ENCODE measurements around the gene SBF2. TPM values are rescaled to one million over a fixed set of nuclear protein-coding genes. Genes with fewer than 3 reads are reported as not detected.

Gene SBF2
- polyA plus RNA-seq, 1 donor (not counting 4 experiments of a cell fraction or from before 2014, with no cell fraction given) = 24.5 TPM

- no peak overlapping the region for H3K27ac ChIP-seq (ENCODE audit: control insufficient read depth, insufficient read depth, low read length)
- dilution Hi-C loops (cut with MboI; ENCODE audit: extremely low pct_ligation_motif_present, low sequenced_read_pairs) = no loop called here
These were observed 26.9 kb upstream of the SBF2 start for GRCh38 chr11:10320736-10321465.

GRCh38 chr11:10319702-10320558 is 25.9 kb upstream of the SBF2 start:
- no peaks in the 10 kb centered on the region for H3K36me3 ChIP-seq (ENCODE audit: control insufficient read depth in 2 of 2, extremely low read depth in 1 of 2, insufficient read depth in 2 of 2, low read length in 2 of 2)
- dilution Hi-C loops (cut with MboI; ENCODE audit: extremely low pct_ligation_motif_present, low sequenced_read_pairs) = no loop called here
- H4K20me1 ChIP-seq (ENCODE audit: control insufficient read depth, extremely low read depth, insufficient read depth, low read length) = no peaks in the 10 kb centered on the region
- TF ChIP-seq CTCF (optimal IDR thresholded peaks at IDR 0.05 in 1 of 3, IDR thresholded peaks at IDR 0.05 in 1 of 3, conservative IDR thresholded peaks at IDR 0.05 in 1 of 3; ENCODE audit: extremely low read depth in 1 of 3, insufficient read depth in 2 of 3, low read length in 3 of 3) = no peak
- TF ChIP-seq EZH2 (IDR thresholded peaks at IDR 0.05; ENCODE audit: low read length) = no peak
- H3K27me3 ChIP-seq (ENCODE audit: control insufficient read depth, extremely low read depth, insufficient read depth, low read length) = no peaks in the 10 kb centered on the region
- no peaks in the 10 kb centered on the region for H3K9me3 ChIP-seq (ENCODE audit: control insufficient read depth, low read depth, low read length)
- H3K9ac ChIP-seq (ENCODE audit: control insufficient read depth, extremely low read depth, insufficient read depth, low read length) = no peak overlapping the region
- no peak overlapping the region for H3K4me2 ChIP-seq (ENCODE audit: control insufficient read depth, extremely low read depth, insufficient read depth, low read depth, low read length)
- H3K4me3 ChIP-seq (ENCODE audit: control insufficient read depth in 2 of 3, extremely low read depth in 1 of 3, insufficient read depth in 2 of 3, low read depth in 1 of 3, low read length in 3 of 3) = no peak overlapping the region
- H3K79me2 ChIP-seq (ENCODE audit: control insufficient read depth, insufficient read depth, low read length) = no peaks in the 10 kb centered on the region
- H3K9me1 ChIP-seq (ENCODE audit: control insufficient read depth, extremely low read depth, insufficient read depth, low read length) = no peaks in the 10 kb centered on the region
- FAIRE-seq (no peak), DNase-seq (ENCODE audit: low read depth, low spot score) (no peak)
- no peak overlapping the region for H2AFZ ChIP-seq (ENCODE audit: control insufficient read depth, low read length)
- H3K27ac ChIP-seq (ENCODE audit: control insufficient read depth, insufficient read depth, low read length) = no peak overlapping the region
- H3K4me1 ChIP-seq (ENCODE audit: control insufficient read depth, extremely low read depth, insufficient read depth, low read length) = peaks cover 10% of the 10 kb centered on the region

More at GRCh38 chr11:10320736-10321465, 26.9 kb upstream of the SBF2 start:
- Histone ChIP-seq H3K27me3 (ENCODE audit: control insufficient read depth, extremely low read depth, insufficient read depth, low read length) (no peaks in the 10 kb centered on the region), H3K4me3 (ENCODE audit: control insufficient read depth in 2 of 3, extremely low read depth in 1 of 3, insufficient read depth in 2 of 3, low read depth in 1 of 3, low read length in 3 of 3) (no peak overlapping the region), H2AFZ (ENCODE audit: control insufficient read depth, low read length) (no peak overlapping the region), H3K36me3 (ENCODE audit: control insufficient read depth in 2 of 2, extremely low read depth in 1 of 2, insufficient read depth in 2 of 2, low read length in 2 of 2) (no peaks in the 10 kb centered on the region), H3K4me2 (ENCODE audit: control insufficient read depth, extremely low read depth, insufficient read depth, low read depth, low read length) (no peak overlapping the region), H3K9ac (ENCODE audit: control insufficient read depth, extremely low read depth, insufficient read depth, low read length) (no peak overlapping the region), H3K4me1 (ENCODE audit: control insufficient read depth, extremely low read depth, insufficient read depth, low read length) (peaks cover 10% of the 10 kb centered on the region), H3K9me1 (ENCODE audit: control insufficient read depth, extremely low read depth, insufficient read depth, low read length) (no peaks in the 10 kb centered on the region), H4K20me1 (ENCODE audit: control insufficient read depth, extremely low read depth, insufficient read depth, low read length) (no peaks in the 10 kb centered on the region), H3K9me3 (ENCODE audit: control insufficient read depth, low read depth, low read length) (no peaks in the 10 kb centered on the region), H3K79me2 (ENCODE audit: control insufficient read depth, insufficient read depth, low read length) (no peaks in the 10 kb centered on the region)
- no peak for DNase-seq (ENCODE audit: low read depth, low spot score)
- no peak for TF ChIP-seq CTCF (optimal IDR thresholded peaks at IDR 0.05 in 1 of 3, IDR thresholded peaks at IDR 0.05 in 1 of 3, conservative IDR thresholded peaks at IDR 0.05 in 1 of 3; ENCODE audit: extremely low read depth in 1 of 3, insufficient read depth in 2 of 3, low read length in 3 of 3)
- TF ChIP-seq EZH2 (IDR thresholded peaks at IDR 0.05; ENCODE audit: low read length) = no peak
- FAIRE-seq = no peak

Data from keratinocyte (primary cell).